HG03103 (cell line): ENCODE data around the gene PMPCA.

ENCODE experiments used
- ATAC-seq: cut with Tn5 transposase; IDR thresholded peaks from one replicate; pipeline ENCODE4 v1.9.1; 2021; ENCODE audit warnings: low read depth; ENCODE audit not compliant: unreplicated experiment

Gene PMPCA

GRCh38 chr9:136410500-136411287 lies at the start of gene PMPCA, which contains the start of gene ENTR1:
PMPCA (plus strand) TSS chr9:136410658; CDS start chr9:136410669, 11 bp downstream.
ENTR1 (minus strand) TSS chr9:136410614; CDS start chr9:136410397, 217 bp downstream.
- peak; percentile 79 for ATAC-seq

GRCh38 chr9:136361047-136361753 lies 49.3 kb upstream of the PMPCA start:
- ATAC-seq = no peak

GRCh38 chr9:136361754-136362449 lies 48.6 kb upstream of the PMPCA start:
- ATAC-seq = no peak

GRCh38 chr9:136362450-136362784 lies 48.0 kb upstream of the PMPCA start:
- no peak for ATAC-seq

GRCh38 chr9:136363106-136363948 lies 47.1 kb upstream of the PMPCA start, which contains the start of gene DNLZ:
DNLZ (minus strand) TSS chr9:136363744; CDS start chr9:136363714, 30 bp downstream.
- ATAC-seq = peak; percentile 70

GRCh38 chr9:136363949-136364748 lies 46.3 kb upstream of the PMPCA start:
- no peak for ATAC-seq

GRCh38 chr9:136364942-136365774 lies 45.3 kb upstream of the PMPCA start:
- ATAC-seq = no peak

- ATAC-seq = no peak
Measured at GRCh38 chr9:136365775-136366222, 44.7 kb upstream of the PMPCA start.

GRCh38 chr9:136366826-136367225 lies 43.6 kb upstream of the PMPCA start:
- ATAC-seq = no peak

- no peak for ATAC-seq
Measured at GRCh38 chr9:136367296-136368145, 42.9 kb upstream of the PMPCA start.

- no peak for ATAC-seq
Measured at GRCh38 chr9:136368190-136368589, 42.3 kb upstream of the PMPCA start.

- no peak for ATAC-seq
Measured at GRCh38 chr9:136370037-136370436, 40.4 kb upstream of the PMPCA start.

- no peak for ATAC-seq
Measured at GRCh38 chr9:136370687-136371532, 39.5 kb upstream of the PMPCA start.

- ATAC-seq = no peak
Measured at GRCh38 chr9:136371533-136371880, 39.0 kb upstream of the PMPCA start.

- no peak for ATAC-seq
Measured at GRCh38 chr9:136372006-136372405, 38.5 kb upstream of the PMPCA start.

GRCh38 chr9:136372561-136373299 lies 37.7 kb upstream of the PMPCA start:
- ATAC-seq = no peak
